Endodermal cell (in vitro differentiated cells): Measurements from ENCODE around the gene TMTC1. TPM values are rescaled to one million over a fixed set of nuclear protein-coding genes. Genes with fewer than 3 reads are reported as not detected.

Source experiments
- DNase-seq: peaks from one replicate; pipeline ENCODE4 v3.0.0-alpha.2; 2017
- H3K27ac ChIP-seq: 2 replicates; pipeline ENCODE4 v1.5.1; 2013; ENCODE audit warnings: mild to moderate bottlenecking, low read depth, low read length, moderate library complexity
- H3K27me3 ChIP-seq: 2 replicates; pipeline ENCODE4 v1.6.1; 2013; ENCODE audit warnings: mild to moderate bottlenecking, low read length, moderate library complexity; ENCODE audit not compliant: insufficient read depth, control insufficient read depth, poor library complexity, severe bottlenecking
- H3K36me3 ChIP-seq: 2 replicates; pipeline ENCODE4 v1.7.0; 2013; ENCODE audit warnings: mild to moderate bottlenecking, low read length, moderate library complexity; ENCODE audit not compliant: control insufficient read depth, insufficient read depth
- H3K4me1 ChIP-seq: one replicate; pipeline ENCODE4 v1.7.0; 2013; ENCODE audit warnings: low read length; ENCODE audit not compliant: control insufficient read depth, insufficient read depth
- H3K4me3 ChIP-seq: 2 replicates; pipeline ENCODE4 v1.5.1; 2013; ENCODE audit warnings: mild to moderate bottlenecking, low read length, moderate library complexity
- H3K9ac ChIP-seq: 2 replicates; pipeline ENCODE4 v1.6.1; 2013; ENCODE audit warnings: mild to moderate bottlenecking, low read length, moderate library complexity; ENCODE audit not compliant: poor library complexity, severe bottlenecking; ENCODE audit errors: extremely low read depth
- H3K9me3 ChIP-seq: 2 replicates; pipeline ENCODE4 v1.6.1; 2013; ENCODE audit warnings: mild to moderate bottlenecking, low read length, moderate library complexity; ENCODE audit not compliant: control insufficient read depth
- H3K27ac Mint-ChIP-seq: 2 replicates; pipeline ENCODE4 v1.8.0; 2020; ENCODE audit warnings: mixed read lengths
- H3K27me3 Mint-ChIP-seq: 2 replicates; pipeline ENCODE4 v1.8.0; 2021; ENCODE audit warnings: mild to moderate bottlenecking, mixed read lengths; ENCODE audit not compliant: insufficient read depth
- H3K36me3 Mint-ChIP-seq: 2 replicates; pipeline ENCODE4 v1.8.0; 2020; ENCODE audit warnings: low read depth, mixed read lengths
- H3K4me1 Mint-ChIP-seq: 2 replicates; pipeline ENCODE4 v1.8.0; 2020; ENCODE audit warnings: mixed read lengths
- H3K4me3 Mint-ChIP-seq: 2 replicates; pipeline ENCODE4 v1.8.0; 2020; ENCODE audit warnings: mild to moderate bottlenecking, moderate library complexity, mixed read lengths
- H3K9me3 Mint-ChIP-seq: 2 replicates; pipeline ENCODE4 v1.8.0; 2020; ENCODE audit warnings: mild to moderate bottlenecking, mixed read lengths
- WGBS, 2 experiments: methylation state at CpG; one replicate each; pipeline versions ENCODE4 v1.1.5 to v1.1.7; 2013; ENCODE audit warnings: missing lambda C conversion rate in 2 of 2, mixed read lengths in 1 of 2; ENCODE audit not compliant: insufficient coverage in 1 of 2, insufficient read length in 1 of 2; 5-methylcytosine and 5-hydroxymethylcytosine counted together
- total RNA-seq, 2 donors: library from RNA; stranded (reverse); fragmentation: NEBNext Ultra II Directional in 1 of 2; extraction: Animal tissue kit (Norgen Biotek cat#: 25700) in 1 of 2; gene quantifications; 2 replicates in 1 of 2; 3 replicates in 1 of 2; pipeline ENCODE4 v1.2.1, GENCODE V29; 2021
- TF ChIP-seq, protein P1 (sequence below): fragments of 200-600 bp; sonication (generic); conservative IDR thresholded peaks from 2 replicates; pipeline ENCODE4 v1.5.0; 2021; ENCODE audit warnings: antibody characterized with exemption, mild to moderate bottlenecking

TMTC1 gene
- total RNA-seq, 2 donors from 2014 or later, result 31.6 to 71.0 TPM

GRCh38 chr12:29537298-29537697 lies 246.4 kb downstream of the TMTC1 start:
- TF ChIP-seq, protein P1, sequence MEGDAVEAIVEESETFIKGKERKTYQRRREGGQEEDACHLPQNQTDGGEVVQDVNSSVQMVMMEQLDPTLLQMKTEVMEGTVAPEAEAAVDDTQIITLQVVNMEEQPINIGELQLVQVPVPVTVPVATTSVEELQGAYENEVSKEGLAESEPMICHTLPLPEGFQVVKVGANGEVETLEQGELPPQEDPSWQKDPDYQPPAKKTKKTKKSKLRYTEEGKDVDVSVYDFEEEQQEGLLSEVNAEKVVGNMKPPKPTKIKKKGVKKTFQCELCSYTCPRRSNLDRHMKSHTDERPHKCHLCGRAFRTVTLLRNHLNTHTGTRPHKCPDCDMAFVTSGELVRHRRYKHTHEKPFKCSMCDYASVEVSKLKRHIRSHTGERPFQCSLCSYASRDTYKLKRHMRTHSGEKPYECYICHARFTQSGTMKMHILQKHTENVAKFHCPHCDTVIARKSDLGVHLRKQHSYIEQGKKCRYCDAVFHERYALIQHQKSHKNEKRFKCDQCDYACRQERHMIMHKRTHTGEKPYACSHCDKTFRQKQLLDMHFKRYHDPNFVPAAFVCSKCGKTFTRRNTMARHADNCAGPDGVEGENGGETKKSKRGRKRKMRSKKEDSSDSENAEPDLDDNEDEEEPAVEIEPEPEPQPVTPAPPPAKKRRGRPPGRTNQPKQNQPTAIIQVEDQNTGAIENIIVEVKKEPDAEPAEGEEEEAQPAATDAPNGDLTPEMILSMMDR, result no peak
- no peak overlapping the region for H3K4me3 Mint-ChIP-seq
- WGBS, 2 experiments, result 92 to 94% methylated on average over 2 of the region's 2 CpGs
- Histone ChIP-seq H3K9me3 (no peaks in the 10 kb centered on the region), H3K27ac (no peak overlapping the region), H3K36me3 (peaks cover 19% of the 10 kb centered on the region), H3K4me1 (no peaks in the 10 kb centered on the region), H3K4me3 (no peak overlapping the region), H3K9ac (no peak overlapping the region), H3K27me3 (no peaks in the 10 kb centered on the region)
- H3K27me3 Mint-ChIP-seq, result no peaks in the 10 kb centered on the region
- H3K9me3 Mint-ChIP-seq, result no peaks in the 10 kb centered on the region
- H3K27ac Mint-ChIP-seq, result no peak overlapping the region
- peaks cover 31% of the 10 kb centered on the region for H3K36me3 Mint-ChIP-seq
- DNase-seq, result no peak
- H3K4me1 Mint-ChIP-seq, result peaks cover under 1% of the 10 kb centered on the region

GRCh38 chr12:29534935-29535334 lies 248.8 kb downstream of the TMTC1 start:
- Mint-ChIP-seq H3K9me3 (no peaks in the 10 kb centered on the region), H3K27ac (no peak overlapping the region), H3K27me3 (no peaks in the 10 kb centered on the region), H3K4me3 (no peak overlapping the region), H3K4me1 (peaks cover 3% of the 10 kb centered on the region), H3K36me3 (peaks cover 33% of the 10 kb centered on the region)
- TF ChIP-seq, protein P1, result no peak
- peak; percentile 70 for DNase-seq
- Histone ChIP-seq H3K27ac (no peak overlapping the region), H3K27me3 (no peaks in the 10 kb centered on the region), H3K4me1 (no peaks in the 10 kb centered on the region), H3K36me3 (peaks cover 19% of the 10 kb centered on the region), H3K4me3 (no peak overlapping the region), H3K9ac (no peak overlapping the region), H3K9me3 (no peaks in the 10 kb centered on the region)
- WGBS, 2 experiments, result 100% methylated on average over 2 of the region's 2 CpGs

GRCh38 chr12:29533815-29534489 lies 249.8 kb downstream of the TMTC1 start:
- Histone ChIP-seq H3K27ac (no peak overlapping the region), H3K36me3 (peaks cover 19% of the 10 kb centered on the region), H3K9ac (no peak overlapping the region), H3K27me3 (no peaks in the 10 kb centered on the region), H3K9me3 (no peaks in the 10 kb centered on the region), H3K4me1 (no peaks in the 10 kb centered on the region), H3K4me3 (no peak overlapping the region)
- Mint-ChIP-seq H3K9me3 (no peaks in the 10 kb centered on the region), H3K4me3 (no peak overlapping the region), H3K4me1 (peaks cover 8% of the 10 kb centered on the region), H3K27ac (no peak overlapping the region), H3K36me3 (peaks cover 33% of the 10 kb centered on the region), H3K27me3 (no peaks in the 10 kb centered on the region)
- TF ChIP-seq, protein P1, result no peak
- no peak for DNase-seq
- WGBS, 2 experiments, result 50 to 70% methylated on average over 2 to 4 of the region's 4 CpGs
